ENCODE measurements around the gene OR51S1. TPM values are rescaled to one million over a fixed set of nuclear protein-coding genes. Genes with fewer than 3 reads are reported as not detected.
"Not testable (repeated sequence)": the region's sequence is repeated elsewhere in the genome, so short reads cannot be mapped to it uniquely, and the experiment has no call there.

The OR51S1 gene
- total and polyA plus RNA-seq, 7 donors: not detected

GRCh38 chr11:4809246-4809645 lies 39.8 kb downstream of the OR51S1 start:
- H3K4me3 ChIP-seq: no peak overlapping the region
- no peak overlapping the region for H3K27ac ChIP-seq
- 94 to 96% methylated on average over 2 of the region's 2 CpGs for WGBS, 2 donors
- no peaks in the 10 kb centered on the region for H3K4me1 ChIP-seq
- no peaks in the 10 kb centered on the region for H3K36me3 ChIP-seq
- DNase-seq: no peak
- no peak for TF ChIP-seq CTCF (IDR thresholded peaks at IDR 0.05)
- TF ChIP-seq POLR2A (IDR thresholded peaks at IDR 0.05): no peak
- no peak for TF ChIP-seq POLR2AphosphoS5 (IDR thresholded peaks at IDR 0.05)
- TF ChIP-seq EP300 (IDR thresholded peaks at IDR 0.05): no peak
- intact Hi-C loops (cut with DNase I): no loop called here
- H3K9me3 ChIP-seq: no peaks in the 10 kb centered on the region
- H3K27me3 ChIP-seq: no peaks in the 10 kb centered on the region

- Histone ChIP-seq H3K4me3 (no peak overlapping the region), H3K27ac (no peak overlapping the region), H3K36me3 (no peaks in the 10 kb centered on the region), H3K4me1 (no peaks in the 10 kb centered on the region), H3K27me3 (no peaks in the 10 kb centered on the region), H3K9me3 (no peaks in the 10 kb centered on the region)
- 92 to 96% methylated on average over 1 of the region's 1 CpG for WGBS, 2 donors
- no peak for DNase-seq
- no peak for TF ChIP-seq POLR2A (IDR thresholded peaks at IDR 0.05)
- no peak for TF ChIP-seq EP300 (IDR thresholded peaks at IDR 0.05)
- no peak for TF ChIP-seq CTCF (IDR thresholded peaks at IDR 0.05)
- TF ChIP-seq POLR2AphosphoS5 (IDR thresholded peaks at IDR 0.05): no peak
- intact Hi-C loops (cut with DNase I): no loop called here
Measured at GRCh38 chr11:4808476-4808875, 40.5 kb downstream of the OR51S1 start.

- 74 to 92% methylated on average over 3 of the region's 3 CpGs for WGBS, 2 donors
- H3K27me3 ChIP-seq: no peaks in the 10 kb centered on the region
- no peak for TF ChIP-seq EP300 (IDR thresholded peaks at IDR 0.05)
- no peak for TF ChIP-seq POLR2AphosphoS5 (IDR thresholded peaks at IDR 0.05)
- TF ChIP-seq CTCF (IDR thresholded peaks at IDR 0.05): no peak
- TF ChIP-seq POLR2A (IDR thresholded peaks at IDR 0.05): no peak
- intact Hi-C loops (cut with DNase I): no loop called here
- no peak within 1 kb of the TSS for H3K27ac ChIP-seq
- H3K36me3 ChIP-seq: no peaks in the 10 kb centered on the region
- H3K9me3 ChIP-seq: no peaks in the 10 kb centered on the region
- H3K4me3 ChIP-seq: no peak within 1 kb of the TSS
- no peaks in the 10 kb centered on the region for H3K4me1 ChIP-seq
- no peak for DNase-seq
Measured at GRCh38 chr11:4804280-4804679, 44.7 kb downstream of the OR51S1 start, which contains the start of gene OR52R1. TSS of gene OR52R1 (minus strand) at chr11:4804380. CDS start at chr11:4804380, 0 bp downstream.

- 74 to 79% methylated on average over 4 to 5 of the region's 5 CpGs for WGBS, 2 donors
- H3K27me3 ChIP-seq; intact Hi-C loops (cut with DNase I); H3K9me3 ChIP-seq; H3K27ac ChIP-seq; H3K36me3 ChIP-seq; H3K4me1 ChIP-seq; H3K4me3 ChIP-seq; DNase-seq: not testable (repeated sequence)
Measured at GRCh38 chr11:4801316-4801715, 47.7 kb downstream of the OR51S1 start.

- 58 to 69% methylated on average over 6 of the region's 6 CpGs for WGBS, 2 donors
- TF ChIP-seq CTCF (IDR thresholded peaks at IDR 0.05) (no peak), EP300 (IDR thresholded peaks at IDR 0.05) (no peak), POLR2A (IDR thresholded peaks at IDR 0.05) (no peak)
- intact Hi-C loops (cut with DNase I): no loop called here
- no peak for DNase-seq
- Histone ChIP-seq H3K36me3 (no peaks in the 10 kb centered on the region), H3K27me3 (no peaks in the 10 kb centered on the region), H3K4me1 (no peaks in the 10 kb centered on the region), H3K4me3 (no peak overlapping the region), H3K9me3 (no peaks in the 10 kb centered on the region), H3K27ac (no peak overlapping the region)
Measured at GRCh38 chr11:4798427-4799183, 50.4 kb downstream of the OR51S1 start.

Other genes starting within 250 kb of the OR51S1 start
- 10 to 100 TPM in 3 of 4 donors, 1 to 10 TPM in 1; 8.9 to 15.0 (median 11.7) TPM for gene TRIM68, start 241.0 kb downstream of the OR51S1 start, total RNA-seq
- 10 to 100 TPM in 2 of 3 donors, 1 to 10 TPM in 1; 6.0 to 12.9 (median 11.6) TPM for gene TRIM68, start 241.0 kb downstream of the OR51S1 start, polyA plus RNA-seq
- not detected for gene OR51D1, start 211.7 kb downstream of the OR51S1 start, total RNA-seq
- not detected for gene OR51D1, start 211.7 kb downstream of the OR51S1 start, polyA plus RNA-seq
- 1 to 10 TPM in 3 of 4 donors, under 1 TPM in 1; 0.33 to 2.2 (median 1.6) TPM for gene OR51E1, start 205.2 kb downstream of the OR51S1 start, total RNA-seq
- gene OR51E1, start 205.2 kb downstream of the OR51S1 start, polyA plus RNA-seq: under 1 TPM in 2 of 3 donors, not detected in 1; 0.23 to 0.50 TPM
- 10 to 100 TPM in 2 of 4 donors, 1 to 10 TPM in 2; 1.3 to 24.8 (median 7.1) TPM for gene OR51E2, start 151.4 kb downstream of the OR51S1 start, total RNA-seq
- gene OR51E2, start 151.4 kb downstream of the OR51S1 start, polyA plus RNA-seq: under 1 TPM in 1 of 3 donors, not detected in 2; 0.63 TPM
- gene MMP26, start 144.4 kb downstream of the OR51S1 start, total RNA-seq: not detected
- not detected for gene MMP26, start 144.4 kb downstream of the OR51S1 start, polyA plus RNA-seq
- not detected for gene OR51F1, start 79.3 kb downstream of the OR51S1 start, total RNA-seq
- not detected for gene OR51F1, start 79.3 kb downstream of the OR51S1 start, polyA plus RNA-seq
- gene OR52R1, start 44.8 kb downstream of the OR51S1 start, total RNA-seq: not detected
- not detected for gene OR52R1, start 44.8 kb downstream of the OR51S1 start, polyA plus RNA-seq
- gene OR51F2, start 27.9 kb downstream of the OR51S1 start, total RNA-seq: not detected
- gene OR51F2, start 27.9 kb downstream of the OR51S1 start, polyA plus RNA-seq: not detected
- not detected for gene OR51T1, start 32.7 kb upstream of the OR51S1 start, total RNA-seq
- not detected for gene OR51T1, start 32.7 kb upstream of the OR51S1 start, polyA plus RNA-seq
- not detected for gene OR51A7, start 54.6 kb upstream of the OR51S1 start, total RNA-seq
- not detected for gene OR51A7, start 54.6 kb upstream of the OR51S1 start, polyA plus RNA-seq
- not detected for gene OR51G2, start 70.1 kb upstream of the OR51S1 start, total RNA-seq
- gene OR51G2, start 70.1 kb upstream of the OR51S1 start, polyA plus RNA-seq: not detected
- gene OR51G1, start 75.1 kb upstream of the OR51S1 start, total RNA-seq: not detected
- not detected for gene OR51G1, start 75.1 kb upstream of the OR51S1 start, polyA plus RNA-seq
- gene OR51A4, start 98.4 kb upstream of the OR51S1 start, total RNA-seq: not detected
- gene OR51A4, start 98.4 kb upstream of the OR51S1 start, polyA plus RNA-seq: not detected
- gene OR51A2, start 106.5 kb upstream of the OR51S1 start, total RNA-seq: not detected
- not detected for gene OR51A2, start 106.5 kb upstream of the OR51S1 start, polyA plus RNA-seq
- not detected for gene OR51L1, start 145.6 kb upstream of the OR51S1 start, total RNA-seq
- not detected for gene OR51L1, start 145.6 kb upstream of the OR51S1 start, polyA plus RNA-seq
- not detected for gene OR52J3, start 197.3 kb upstream of the OR51S1 start, total RNA-seq
- not detected for gene OR52J3, start 197.3 kb upstream of the OR51S1 start, polyA plus RNA-seq
- gene OR52E2, start 210.4 kb upstream of the OR51S1 start, total RNA-seq: not detected
- gene OR52E2, start 210.4 kb upstream of the OR51S1 start, polyA plus RNA-seq: not detected
- gene OR52E1, start 220.4 kb upstream of the OR51S1 start, total RNA-seq: not detected
- not detected for gene OR52E1, start 220.4 kb upstream of the OR51S1 start, polyA plus RNA-seq

Data from sigmoid colon (tissue), 7 donors.